Measurements from ENCODE around the gene NAV2.
"Not testable (repeated sequence)": the region's sequence is repeated elsewhere in the genome, so short reads cannot be mapped to it uniquely, and the experiment has no call there.

NAV2 gene

GRCh38 chr11:19892876-19893275 is 180.2 kb downstream of the NAV2 start:
- H3K4me3 ChIP-seq (ENCODE audit: low read depth, low read length): no peak overlapping the region
- TF ChIP-seq, protein P1, sequence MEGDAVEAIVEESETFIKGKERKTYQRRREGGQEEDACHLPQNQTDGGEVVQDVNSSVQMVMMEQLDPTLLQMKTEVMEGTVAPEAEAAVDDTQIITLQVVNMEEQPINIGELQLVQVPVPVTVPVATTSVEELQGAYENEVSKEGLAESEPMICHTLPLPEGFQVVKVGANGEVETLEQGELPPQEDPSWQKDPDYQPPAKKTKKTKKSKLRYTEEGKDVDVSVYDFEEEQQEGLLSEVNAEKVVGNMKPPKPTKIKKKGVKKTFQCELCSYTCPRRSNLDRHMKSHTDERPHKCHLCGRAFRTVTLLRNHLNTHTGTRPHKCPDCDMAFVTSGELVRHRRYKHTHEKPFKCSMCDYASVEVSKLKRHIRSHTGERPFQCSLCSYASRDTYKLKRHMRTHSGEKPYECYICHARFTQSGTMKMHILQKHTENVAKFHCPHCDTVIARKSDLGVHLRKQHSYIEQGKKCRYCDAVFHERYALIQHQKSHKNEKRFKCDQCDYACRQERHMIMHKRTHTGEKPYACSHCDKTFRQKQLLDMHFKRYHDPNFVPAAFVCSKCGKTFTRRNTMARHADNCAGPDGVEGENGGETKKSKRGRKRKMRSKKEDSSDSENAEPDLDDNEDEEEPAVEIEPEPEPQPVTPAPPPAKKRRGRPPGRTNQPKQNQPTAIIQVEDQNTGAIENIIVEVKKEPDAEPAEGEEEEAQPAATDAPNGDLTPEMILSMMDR (IDR thresholded peaks at IDR 0.05; ENCODE audit: low read depth, low read length, missing control alignments): no peak
- DNase-seq (ENCODE audit: low read depth): no peak

DNA sequence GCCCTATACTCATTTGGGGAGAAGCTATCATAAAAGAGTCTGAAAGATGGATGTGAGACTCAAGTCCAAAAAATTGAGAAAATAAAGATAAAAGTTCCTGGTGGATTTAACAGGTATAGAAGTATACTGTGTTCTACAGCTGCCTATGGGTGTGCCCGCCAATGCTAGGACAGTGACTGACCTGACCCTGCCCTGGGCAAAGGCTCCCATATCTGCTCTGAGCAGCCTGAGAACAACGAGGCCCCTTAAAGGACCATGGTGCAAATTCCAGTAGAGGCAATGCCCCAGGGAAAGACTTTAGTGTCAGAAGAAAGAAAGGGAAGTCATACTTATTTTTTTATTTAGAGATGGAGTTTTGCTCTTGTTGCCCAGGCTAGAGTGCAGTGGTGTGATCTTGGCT is 181.8 kb downstream of the NAV2 start:
- TF ChIP-seq, protein P1 (IDR thresholded peaks at IDR 0.05; ENCODE audit: low read depth, low read length, missing control alignments): no peak
- H3K4me3 ChIP-seq (ENCODE audit: low read depth, low read length): no peak overlapping the region
- DNase-seq (ENCODE audit: low read depth): no peak

GRCh38 chr11:19895037-19895436 is 182.4 kb downstream of the NAV2 start:
- not testable (repeated sequence) for DNase-seq (ENCODE audit: low read depth); H3K4me3 ChIP-seq (ENCODE audit: low read depth, low read length)

GRCh38 chr11:19895776-19896175 is 183.1 kb downstream of the NAV2 start:
- DNase-seq (ENCODE audit: low read depth): no peak
- TF ChIP-seq, protein P1 (IDR thresholded peaks at IDR 0.05; ENCODE audit: low read depth, low read length, missing control alignments): no peak
- H3K4me3 ChIP-seq (ENCODE audit: low read depth, low read length): no peak overlapping the region

DNA sequence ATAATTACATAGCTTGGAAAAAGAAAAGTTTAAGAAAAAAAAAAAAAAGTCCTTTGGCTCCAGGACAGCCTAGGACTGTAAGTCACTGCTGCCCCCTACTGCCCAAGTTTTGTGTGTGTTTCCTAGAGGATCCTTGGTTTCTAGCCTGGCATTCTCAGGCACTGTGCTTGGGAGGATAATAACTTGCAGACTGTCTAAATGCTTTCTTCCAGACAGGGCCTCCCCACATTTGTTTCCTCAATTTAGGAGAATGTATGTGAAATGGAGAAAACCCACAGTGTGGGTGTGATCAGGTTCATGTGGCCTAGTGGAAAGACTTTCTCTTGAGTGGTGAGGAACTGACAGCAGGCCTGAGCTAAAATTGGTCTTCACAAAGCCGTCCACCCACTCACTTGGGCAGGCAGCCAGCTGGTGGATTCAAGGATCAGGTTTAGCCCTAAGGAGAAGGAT is 191.0 kb downstream of the NAV2 start:
- TF ChIP-seq, protein P1 (IDR thresholded peaks at IDR 0.05; ENCODE audit: low read depth, low read length, missing control alignments): peak; percentile 72
- no peak overlapping the region for H3K4me3 ChIP-seq (ENCODE audit: low read depth, low read length)
- DNase-seq (ENCODE audit: low read depth): peak; percentile 18

GRCh38 chr11:19905280-19905853 is 192.7 kb downstream of the NAV2 start:
- no peak for DNase-seq (ENCODE audit: low read depth)
- TF ChIP-seq, protein P1 (IDR thresholded peaks at IDR 0.05; ENCODE audit: low read depth, low read length, missing control alignments): peak; percentile 40
- no peak overlapping the region for H3K4me3 ChIP-seq (ENCODE audit: low read depth, low read length)

DNA sequence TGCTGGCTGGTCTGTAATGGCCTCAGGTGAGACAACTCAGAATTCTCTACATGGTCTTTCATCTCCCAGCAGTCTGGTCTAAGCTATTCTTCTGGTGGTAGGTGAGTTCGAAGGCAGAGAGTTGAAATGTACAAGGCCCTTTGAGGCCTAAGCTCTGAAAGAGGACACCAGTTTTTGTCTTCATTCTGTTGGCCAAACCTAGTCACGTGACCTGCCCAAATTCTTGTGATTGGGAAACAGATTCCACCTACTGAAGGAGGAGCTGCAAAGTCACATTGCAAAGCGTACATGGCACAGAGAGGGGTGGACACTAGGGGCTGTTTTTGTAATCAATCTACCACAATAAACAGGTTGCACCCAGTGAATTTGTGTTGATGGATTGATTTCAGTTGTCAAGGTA is 193.5 kb downstream of the NAV2 start:
- TF ChIP-seq, protein P1 (IDR thresholded peaks at IDR 0.05; ENCODE audit: low read depth, low read length, missing control alignments): no peak
- H3K4me3 ChIP-seq (ENCODE audit: low read depth, low read length): no peak overlapping the region
- DNase-seq (ENCODE audit: low read depth): no peak
